ENCODE results near the gene OBI1.
A peak's percentile ranks its signal among the peaks of the same experiment; 100 is the strongest.

Gene OBI1, protein sequence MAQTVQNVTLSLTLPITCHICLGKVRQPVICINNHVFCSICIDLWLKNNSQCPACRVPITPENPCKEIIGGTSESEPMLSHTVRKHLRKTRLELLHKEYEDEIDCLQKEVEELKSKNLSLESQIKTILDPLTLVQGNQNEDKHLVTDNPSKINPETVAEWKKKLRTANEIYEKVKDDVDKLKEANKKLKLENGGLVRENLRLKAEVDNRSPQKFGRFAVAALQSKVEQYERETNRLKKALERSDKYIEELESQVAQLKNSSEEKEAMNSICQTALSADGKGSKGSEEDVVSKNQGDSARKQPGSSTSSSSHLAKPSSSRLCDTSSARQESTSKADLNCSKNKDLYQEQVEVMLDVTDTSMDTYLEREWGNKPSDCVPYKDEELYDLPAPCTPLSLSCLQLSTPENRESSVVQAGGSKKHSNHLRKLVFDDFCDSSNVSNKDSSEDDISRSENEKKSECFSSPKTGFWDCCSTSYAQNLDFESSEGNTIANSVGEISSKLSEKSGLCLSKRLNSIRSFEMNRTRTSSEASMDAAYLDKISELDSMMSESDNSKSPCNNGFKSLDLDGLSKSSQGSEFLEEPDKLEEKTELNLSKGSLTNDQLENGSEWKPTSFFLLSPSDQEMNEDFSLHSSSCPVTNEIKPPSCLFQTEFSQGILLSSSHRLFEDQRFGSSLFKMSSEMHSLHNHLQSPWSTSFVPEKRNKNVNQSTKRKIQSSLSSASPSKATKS

DNA sequence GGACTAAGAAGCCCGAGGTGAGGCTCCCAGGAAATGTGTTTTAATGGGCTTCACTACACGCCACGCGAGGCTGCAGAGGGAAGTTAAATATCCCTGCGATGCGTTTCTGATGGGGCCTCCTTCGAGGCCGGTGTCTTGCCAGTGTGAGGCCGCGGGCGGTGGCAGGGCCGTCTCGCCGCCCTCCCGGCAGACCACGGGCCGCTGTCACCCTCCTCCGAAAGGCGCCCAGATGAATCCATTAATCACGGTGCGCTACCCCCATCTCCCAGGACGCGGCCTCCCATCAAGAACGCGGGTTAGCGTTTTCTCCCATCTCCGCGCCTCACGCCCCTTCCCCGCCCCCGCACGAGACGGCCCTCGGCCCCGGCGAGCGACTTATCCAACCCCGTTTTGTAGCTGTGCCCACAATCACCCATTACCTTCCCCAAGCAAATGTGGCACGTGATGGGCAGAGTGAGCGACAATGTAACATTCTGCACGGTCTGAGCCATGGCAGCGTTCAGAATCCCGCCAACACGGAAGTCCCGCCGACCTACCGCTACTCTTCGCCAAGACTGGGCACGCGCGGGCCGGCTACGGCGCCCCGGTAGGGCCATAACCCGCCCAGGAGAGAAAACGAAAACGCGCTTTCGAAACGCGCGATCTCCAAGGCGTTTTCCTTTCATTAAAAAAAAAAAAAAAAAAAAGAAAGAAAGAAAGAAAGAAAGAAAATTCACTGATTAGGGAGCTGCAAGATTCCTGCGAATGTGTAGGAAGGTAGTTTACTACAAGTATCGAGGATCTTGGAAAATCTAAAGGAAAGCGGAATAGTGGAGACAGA lies at the start of gene OBI1:
OBI1 (minus strand) TSS at position 526 of the 820 bp plus-strand sequence; CDS start at position 491, 35 bp downstream.
- DNase-seq (ENCODE audit: low read depth), result peak; percentile 57

DNA sequence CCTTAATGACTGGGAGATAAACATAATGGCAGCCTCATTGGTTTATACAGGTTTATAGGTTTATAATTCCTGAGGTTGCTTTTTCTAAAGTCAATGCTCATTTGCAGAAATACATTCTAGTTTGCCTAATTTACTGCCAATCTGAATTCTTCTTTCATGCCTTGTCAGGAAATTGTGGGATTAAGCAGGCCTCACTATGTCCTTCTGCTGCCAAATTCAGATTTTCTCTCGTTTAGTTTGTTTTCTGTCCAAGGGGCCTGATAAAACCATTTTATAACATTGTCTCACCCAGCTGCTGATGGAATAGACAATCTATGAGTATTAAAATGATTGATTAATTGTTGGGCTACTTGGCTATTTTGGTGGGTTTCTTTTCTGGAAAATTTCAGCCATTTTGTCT lies 42.4 kb upstream of the OBI1 start:
- DNase-seq (ENCODE audit: low read depth), result no peak

DNA sequence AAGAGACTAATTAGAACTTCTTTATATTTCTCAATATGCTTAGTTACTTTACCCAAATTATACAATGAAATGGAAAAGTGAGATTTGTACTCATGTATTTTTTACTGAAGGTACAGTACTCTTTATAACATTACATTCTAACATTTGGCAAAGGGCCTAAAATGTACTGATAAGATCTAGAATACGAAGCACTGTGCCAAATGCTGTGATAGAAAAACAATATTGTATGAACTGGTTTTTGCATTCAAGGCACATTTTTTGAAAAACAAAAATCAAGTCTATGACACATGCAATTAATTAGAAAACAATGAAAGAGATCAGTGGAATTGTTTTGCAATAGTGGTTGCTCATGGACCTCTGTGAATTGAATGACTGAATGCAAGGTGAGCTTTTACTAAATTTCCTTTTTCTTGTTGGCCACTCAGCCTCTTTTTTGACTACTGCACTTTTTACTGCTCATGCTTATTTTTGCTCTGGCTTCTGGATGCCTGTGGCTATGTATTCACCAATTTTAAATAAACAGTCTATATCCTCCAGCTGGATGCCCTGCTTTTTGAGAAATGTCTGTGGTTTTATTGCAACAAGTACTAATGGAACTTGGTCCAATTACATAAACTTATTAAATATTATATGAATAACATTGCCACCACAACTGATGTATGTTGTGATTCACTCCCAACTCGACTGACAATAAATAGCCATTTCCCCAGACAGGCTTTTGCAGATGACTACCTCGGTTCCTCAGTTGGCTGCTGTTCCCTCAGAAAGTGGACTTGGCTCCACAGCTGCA lies 41.4 kb upstream of the OBI1 start:
- DNase-seq (ENCODE audit: low read depth), result no peak

DNA sequence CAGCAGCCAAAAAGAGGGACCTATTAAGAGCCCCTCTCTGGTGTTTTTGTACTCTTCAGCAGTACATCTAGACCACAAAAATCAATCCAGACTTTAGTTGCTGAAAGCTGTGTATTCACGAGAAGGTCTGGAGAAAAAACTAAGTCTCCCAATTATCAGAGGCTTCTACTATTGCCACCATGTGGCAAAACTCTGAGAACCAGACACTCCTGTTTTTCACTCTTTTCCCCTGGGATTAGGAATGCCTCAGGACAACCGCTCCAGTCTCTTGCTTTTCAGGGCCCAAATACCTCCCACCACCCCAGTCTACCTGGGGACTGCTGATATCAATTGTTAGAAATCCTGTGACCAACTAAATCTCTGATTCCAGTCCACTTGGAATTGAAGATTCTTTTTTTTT lies 30.1 kb upstream of the OBI1 start:
- no peak for DNase-seq (ENCODE audit: low read depth)

DNA sequence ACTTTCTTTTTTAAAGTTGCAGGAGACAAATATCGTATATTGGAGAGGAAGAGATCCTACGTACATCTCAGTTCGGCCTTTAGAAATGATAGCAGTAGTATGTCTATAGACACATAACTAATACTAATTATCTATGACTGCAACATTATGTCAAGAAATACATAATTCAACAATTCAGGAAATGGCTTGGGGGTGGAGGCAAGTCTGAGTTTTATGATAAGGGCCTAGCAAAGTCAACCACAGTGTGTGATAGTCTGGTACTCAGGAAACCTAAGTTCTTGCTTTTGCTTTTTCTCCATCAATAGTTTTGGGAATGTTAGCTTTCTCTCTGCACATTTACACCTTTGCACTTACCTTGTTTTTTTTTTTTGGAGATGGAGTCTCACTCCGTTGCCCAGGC lies 27.5 kb upstream of the OBI1 start:
- DNase-seq (ENCODE audit: low read depth), result no peak

DNA sequence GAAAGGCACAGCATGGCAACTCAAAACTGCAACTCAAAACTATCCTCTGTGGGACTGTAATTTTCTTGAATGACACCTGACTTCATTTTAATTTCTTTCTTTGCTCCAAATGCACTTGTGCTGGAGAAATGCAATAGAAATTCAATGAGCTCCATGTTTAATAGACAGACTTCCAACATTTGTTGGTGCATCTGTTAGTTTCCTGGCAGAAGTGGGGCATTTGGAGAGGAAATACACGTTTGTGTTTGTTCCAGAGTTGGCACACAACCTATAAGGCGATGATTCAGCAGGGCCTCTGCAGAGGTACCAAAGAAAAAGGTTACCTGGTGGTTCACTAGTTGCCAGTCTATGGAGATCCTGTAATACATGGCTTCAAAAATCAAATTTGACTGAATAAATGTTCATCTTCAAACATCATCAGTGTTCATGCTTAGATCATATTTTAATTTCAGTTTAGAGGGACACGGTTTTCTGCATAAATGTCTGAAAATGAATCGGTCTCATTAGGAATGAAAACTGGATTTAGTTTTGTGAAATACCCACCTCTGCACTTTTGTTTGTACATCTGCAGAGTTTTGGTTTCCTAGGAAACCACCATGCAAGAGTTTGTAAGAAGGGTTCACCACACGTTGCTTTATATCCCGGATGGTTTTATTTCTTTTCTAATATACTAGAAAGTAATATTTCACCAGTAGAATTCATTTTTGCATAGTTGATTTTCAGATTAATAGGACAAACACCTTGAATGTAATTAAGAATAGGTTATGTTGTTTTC lies 21.8 kb upstream of the OBI1 start:
- DNase-seq (ENCODE audit: low read depth), result no peak

DNA sequence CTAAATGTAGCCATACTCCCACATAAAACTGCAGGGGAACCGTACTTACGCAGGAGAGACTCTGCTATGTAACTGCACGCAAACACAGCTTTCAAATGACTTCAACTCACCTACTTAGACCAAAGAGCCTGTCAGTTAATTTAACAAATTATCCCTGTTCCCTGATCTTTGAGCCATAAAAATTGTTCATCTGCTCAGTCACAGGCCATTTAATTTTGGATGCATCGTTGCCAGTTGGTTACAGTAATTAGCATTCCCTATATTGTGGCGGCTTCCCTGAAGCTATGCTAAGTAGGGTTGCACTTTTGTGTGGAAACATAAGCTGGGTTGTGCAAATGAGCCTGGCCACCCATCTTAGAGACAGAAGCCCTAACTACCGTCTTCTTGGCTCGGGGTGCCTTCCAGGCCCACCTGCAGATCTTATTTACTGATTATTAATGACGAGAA lies 21.2 kb upstream of the OBI1 start:
- no peak for DNase-seq (ENCODE audit: low read depth)

DNA sequence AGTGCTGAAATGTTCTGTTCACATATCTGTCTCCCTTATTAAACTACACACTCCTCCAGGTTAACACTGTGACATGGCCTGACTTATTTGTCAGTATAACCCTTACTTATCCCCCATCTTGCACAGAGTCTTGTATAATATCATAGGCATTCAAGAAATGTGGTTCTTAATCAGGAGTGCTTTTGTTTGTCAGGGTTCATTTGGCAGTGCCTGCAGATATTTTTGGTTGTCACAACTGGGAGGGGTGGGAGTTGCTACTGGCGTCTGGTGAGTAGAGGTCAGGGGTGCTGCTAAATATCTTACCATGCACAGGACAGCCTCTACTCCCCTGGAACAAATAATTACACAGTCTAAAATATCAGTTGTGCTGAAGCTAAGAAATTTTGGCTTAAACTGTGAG lies 20.4 kb upstream of the OBI1 start:
- no peak for DNase-seq (ENCODE audit: low read depth)

DNA sequence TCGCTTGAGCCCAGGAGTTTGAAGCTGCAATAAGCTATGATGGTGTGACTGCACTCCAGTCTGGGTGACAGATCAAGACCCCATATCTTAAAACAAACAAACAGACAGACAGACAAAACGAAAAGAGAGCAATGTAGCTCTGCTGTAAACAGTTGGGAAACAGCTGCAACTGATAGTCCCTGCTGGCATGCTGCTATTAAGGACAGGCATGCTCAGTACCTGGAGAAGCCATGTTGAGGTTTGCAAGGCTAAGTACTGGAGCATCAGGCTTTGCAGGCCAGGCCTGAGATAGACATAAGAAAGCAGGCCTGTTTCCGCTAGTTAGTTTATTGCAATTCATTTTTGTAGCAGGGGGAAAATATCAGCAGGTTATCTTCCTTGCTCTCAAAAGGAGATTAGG lies 16.2 kb upstream of the OBI1 start:
- DNase-seq (ENCODE audit: low read depth), result no peak

DNA sequence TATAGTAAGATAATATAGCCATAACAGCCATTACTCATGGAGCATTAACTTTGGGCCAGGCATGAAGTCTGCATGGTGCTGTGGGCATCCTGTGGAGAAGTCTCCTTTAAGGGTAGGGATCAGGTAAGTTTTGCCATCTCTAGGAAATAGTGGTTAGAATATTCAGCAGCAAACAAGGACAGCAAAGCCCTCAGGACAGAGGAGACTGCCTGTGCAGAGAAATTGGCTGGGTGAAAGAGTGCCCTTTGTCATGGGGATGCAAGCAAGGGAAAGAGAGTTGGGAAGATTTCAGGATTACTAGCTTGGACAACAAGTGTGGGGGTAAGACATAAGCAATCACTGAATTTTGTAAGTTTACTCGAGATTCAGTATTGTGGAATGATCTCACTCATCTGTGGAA lies 15.7 kb upstream of the OBI1 start:
- no peak for DNase-seq (ENCODE audit: low read depth)

DNA sequence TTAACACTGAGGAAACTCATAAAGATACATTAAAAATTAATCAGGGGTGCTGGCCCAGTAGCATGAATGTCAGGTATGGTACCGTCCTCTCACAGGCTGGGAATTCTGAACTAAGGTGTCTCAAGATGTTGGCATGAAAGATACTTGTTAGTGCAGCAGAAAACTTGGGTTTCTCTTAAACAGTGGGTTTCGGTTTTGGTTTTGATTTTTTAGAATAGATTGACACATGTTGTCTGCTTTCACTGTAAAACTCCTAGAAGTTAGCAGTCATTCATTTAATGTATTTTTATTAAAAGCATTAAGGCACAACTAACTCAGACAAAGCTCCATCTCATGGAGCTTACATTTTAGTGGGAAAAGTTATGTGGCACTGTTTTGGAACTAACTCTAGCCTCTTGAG lies 3.5 kb upstream of the OBI1 start:
- no peak for DNase-seq (ENCODE audit: low read depth)

DNA sequence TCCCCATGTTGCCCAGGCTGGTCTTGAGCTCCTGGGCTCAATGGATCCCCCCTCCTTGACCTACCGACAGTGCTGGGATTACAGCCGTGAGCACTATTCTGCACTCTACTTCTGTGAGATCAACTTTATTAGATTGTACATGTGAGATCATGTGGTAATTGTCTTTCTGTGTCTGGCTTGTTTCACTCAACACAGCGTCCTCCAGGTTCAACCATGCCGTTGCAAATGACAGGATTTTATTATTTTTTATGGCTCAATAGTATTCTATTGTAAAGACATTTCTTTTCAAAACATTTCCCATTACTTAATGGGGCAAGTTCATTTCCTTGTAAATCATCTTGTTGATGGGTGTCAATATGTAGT lies 1.5 kb upstream of the OBI1 start:
- no peak for DNase-seq (ENCODE audit: low read depth)

DNA sequence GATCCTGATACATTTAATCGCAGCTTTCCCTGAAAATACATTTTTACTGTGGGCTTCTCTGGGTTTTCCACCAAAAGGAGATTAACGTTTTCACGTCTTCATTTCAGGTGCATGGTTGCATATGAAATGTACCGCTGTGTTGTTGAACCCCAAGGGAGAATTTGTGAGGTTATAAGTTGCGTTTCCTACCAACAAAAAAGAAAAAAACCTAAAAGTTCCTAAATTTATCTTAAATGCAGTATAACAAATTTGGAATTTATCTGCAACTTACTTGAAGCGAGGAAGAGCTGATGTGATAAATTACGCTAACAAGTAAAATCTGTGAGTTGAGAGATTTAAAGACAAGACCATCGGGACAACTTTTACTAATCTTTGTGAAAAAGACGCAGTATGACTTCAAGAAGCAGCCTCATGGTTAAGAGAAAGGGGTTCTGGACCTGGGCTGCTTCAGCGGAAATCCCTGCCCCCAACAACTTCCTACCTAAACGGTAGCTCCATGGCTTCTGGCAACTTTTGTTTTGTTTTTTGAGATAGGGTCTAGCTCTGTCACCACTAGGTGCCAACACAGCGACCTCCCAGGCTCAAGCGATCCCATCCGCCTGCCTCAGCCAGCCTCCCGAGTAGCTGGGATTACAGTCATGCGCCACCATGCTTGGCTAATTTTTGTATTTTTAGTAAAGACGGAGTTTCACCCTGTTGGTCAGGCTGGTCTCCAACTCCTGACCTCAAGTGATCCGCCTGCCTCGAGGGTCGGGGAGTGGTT lies 958 bp upstream of the OBI1 start:
- no peak for DNase-seq (ENCODE audit: low read depth)

DNA sequence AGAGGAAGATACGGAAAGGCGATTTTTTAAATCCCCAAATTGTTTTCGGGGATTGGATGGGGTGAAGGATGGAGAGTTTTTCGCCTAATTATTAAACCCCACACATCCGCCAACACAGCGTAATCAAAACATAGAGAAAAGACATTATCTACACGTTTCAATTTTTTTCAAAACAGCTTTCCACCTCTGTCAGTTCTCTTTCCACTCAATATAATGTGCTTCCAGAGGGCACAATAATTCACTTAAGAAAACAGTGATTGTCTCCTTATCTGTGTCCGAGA lies 435 bp upstream of the OBI1 start:
- no peak for DNase-seq (ENCODE audit: low read depth)

DNA sequence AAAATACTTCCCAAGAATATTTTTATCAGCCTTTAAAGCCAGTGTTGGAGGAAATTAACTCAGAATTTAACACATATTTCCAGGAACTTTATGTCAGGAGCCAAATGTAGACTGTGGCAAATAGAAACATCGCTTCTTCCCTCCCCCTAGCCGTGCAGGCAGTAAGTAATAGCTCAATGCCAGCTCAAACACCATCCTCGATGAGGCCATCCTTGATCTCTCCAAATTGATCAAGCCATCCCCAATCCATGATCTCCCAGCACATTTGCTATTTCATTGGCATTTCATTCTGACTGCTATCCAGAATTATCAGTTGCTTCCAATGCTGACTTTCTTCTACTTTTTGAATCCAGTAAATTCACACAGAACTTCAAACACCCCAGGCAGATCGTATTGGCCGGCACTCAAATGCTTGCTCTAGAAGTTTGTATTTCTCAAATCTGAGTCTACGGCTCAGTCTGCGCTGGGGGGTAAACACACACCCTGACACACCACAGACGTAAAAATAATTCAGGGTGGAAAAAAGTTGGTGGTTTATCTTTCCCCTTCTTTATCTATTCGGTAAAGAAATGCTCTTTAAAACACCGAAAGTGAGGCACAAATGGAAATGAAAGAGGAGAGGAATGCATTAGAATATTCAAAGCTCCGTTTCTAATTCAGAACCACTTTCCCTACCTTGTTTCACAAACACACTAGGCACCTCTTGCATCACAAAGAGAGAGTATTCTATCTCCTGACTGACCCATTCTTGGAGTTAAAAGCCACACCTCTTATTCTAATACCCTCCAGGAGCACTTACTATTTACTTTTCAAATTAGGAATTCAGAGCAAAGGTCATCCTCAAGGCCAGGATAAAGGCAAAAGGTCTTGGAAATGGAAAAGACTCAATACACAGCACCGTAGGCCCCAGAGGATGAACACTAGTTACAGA lies 991 bp downstream of the OBI1 start:
- no peak for DNase-seq (ENCODE audit: low read depth)

DNA sequence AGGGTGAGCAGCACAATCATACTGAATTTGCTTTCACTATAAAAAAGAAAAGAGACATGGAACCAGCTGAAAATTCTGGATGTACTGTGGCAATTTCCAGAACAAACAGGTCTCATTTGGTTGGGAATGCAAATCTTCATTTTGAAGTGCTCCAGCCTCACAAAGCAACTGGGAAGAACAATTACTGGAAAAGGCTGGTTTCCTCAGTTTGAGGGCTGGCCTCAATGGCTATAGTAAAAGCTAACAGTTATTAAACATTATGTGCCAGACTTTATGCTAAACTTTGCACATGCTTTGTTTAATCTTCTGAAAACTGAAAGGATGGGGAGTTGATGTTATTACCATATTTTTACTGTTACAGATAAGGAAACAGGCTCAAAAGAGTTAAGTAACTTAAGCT lies 3.0 kb downstream of the OBI1 start:
- DNase-seq (ENCODE audit: low read depth), result no peak

DNA sequence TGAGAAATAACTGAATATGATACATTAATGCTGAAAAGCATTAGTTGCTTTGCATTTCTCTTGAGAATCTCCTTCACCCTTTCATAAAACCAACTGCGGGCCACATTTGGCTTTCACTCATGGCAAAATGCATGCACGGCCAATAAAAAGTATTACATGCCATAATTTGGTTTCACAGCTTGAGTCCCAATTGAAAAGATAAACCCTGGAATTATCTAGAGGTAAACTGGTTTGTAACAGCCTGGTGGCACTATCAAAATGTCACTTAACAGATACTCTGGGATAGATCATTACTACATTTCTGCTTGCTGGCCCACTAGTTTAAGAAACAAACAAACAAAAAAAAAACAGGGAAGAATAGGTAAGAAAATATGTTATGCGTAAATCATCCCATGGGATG lies 3.9 kb downstream of the OBI1 start:
- DNase-seq (ENCODE audit: low read depth), result no peak

DNA sequence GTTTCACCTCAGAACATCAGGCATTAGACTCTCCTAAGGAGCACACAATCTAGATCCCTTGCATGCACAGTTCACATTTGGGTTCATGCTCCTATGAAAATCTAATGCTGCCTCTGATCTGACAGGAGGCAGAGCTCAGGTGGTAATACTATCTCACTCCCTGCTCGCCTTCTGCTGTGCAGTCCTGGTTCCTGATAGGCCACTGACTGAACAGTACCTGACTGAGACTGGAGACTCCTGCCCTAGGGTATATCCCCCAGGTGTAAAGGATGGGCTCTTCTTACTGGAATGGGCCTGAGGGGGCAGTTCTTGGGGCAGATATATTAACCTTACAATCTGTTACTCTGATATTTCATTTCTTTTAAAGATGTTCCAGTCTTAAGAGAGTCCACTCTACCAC lies 6.3 kb downstream of the OBI1 start:
- DNase-seq (ENCODE audit: low read depth), result no peak

DNA sequence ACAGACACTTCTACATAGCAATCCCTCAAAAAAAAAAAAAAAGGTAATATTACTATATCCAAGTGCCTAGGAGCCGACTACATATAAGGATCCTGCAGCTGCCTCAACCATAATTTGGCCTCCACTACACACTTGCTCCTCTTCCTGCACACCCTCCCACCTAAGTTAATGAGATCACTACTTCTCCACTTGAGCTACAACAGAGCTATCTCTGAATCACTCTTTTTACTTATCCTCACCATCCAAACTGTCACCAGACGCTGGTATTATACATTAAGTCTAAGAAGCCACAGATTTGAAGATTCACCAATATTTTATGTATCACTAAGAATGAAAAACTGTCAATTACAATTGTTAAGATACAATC lies 8.3 kb downstream of the OBI1 start:
- DNase-seq (ENCODE audit: low read depth), result no peak

All from non-pigmented ciliary epithelial cell (primary cell).